A549 (cell line): ENCODE results near the gene TMBIM1.

Source experiments
- CTCF ChIP-seq: fragments of >200 bp; sonication (Bioruptor Twin); formaldehyde crosslinking; IDR thresholded peaks from 3 replicates; pipeline ENCODE4 v1.5.1; 2016
- ELK1 ChIP-seq: fragments of 150-350 bp; IDR thresholded peaks from 2 replicates; pipeline ENCODE4 v1.6.1; 2014; ENCODE audit warnings: low read depth, mild to moderate bottlenecking, low read length
- EP300 ChIP-seq, 2 experiments: fragments of >200 bp; sonication (Bioruptor Twin); formaldehyde crosslinking; IDR thresholded peaks; 2 replicates in 1 of 2; 3 replicates in 1 of 2; pipeline ENCODE4 v1.6.1; 2016 to 2017
- FOSL2 ChIP-seq, 2 experiments: fragments of 450-650 bp in 1 of 2; fragments of >200 bp in 1 of 2; sonication (Bioruptor Twin) in 1 of 2; formaldehyde crosslinking; IDR thresholded peaks; 2 replicates each; pipeline versions ENCODE4 v1.5.0 to v1.6.1; 2016 to 2020; ENCODE audit warnings: mild to moderate bottlenecking in 1 of 2, moderate library complexity in 1 of 2
- HEYL ChIP-seq: fragments of 250-450 bp; sonication (Bioruptor Pico); IDR thresholded peaks from 2 replicates; pipeline ENCODE4 v1.8.0; 2021; ENCODE audit warnings: mild to moderate bottlenecking, moderate library complexity
- MAX ChIP-seq: IDR thresholded peaks from 2 replicates; pipeline ENCODE4 v1.6.1; 2012
- MAZ ChIP-seq: fragments of 150-350 bp; IDR thresholded peaks from 2 replicates; pipeline ENCODE4 v1.6.1; 2014; ENCODE audit warnings: antibody characterized with exemption, low read depth, low read length, borderline replicate concordance
- MYC ChIP-seq: IDR thresholded peaks from 2 replicates; pipeline ENCODE4 v1.6.1; 2012; ENCODE audit warnings: mild to moderate bottlenecking, inconsistent platforms, low read length, improper control_type of control experiment, borderline replicate concordance
- RAD21 ChIP-seq, 2 experiments: fragments of >200 bp in 1 of 2; sonication (Bioruptor Twin) in 1 of 2; formaldehyde crosslinking in 1 of 2; IDR thresholded peaks in 1 of 2; conservative IDR thresholded peaks in 1 of 2; 2 replicates in 1 of 2; 3 replicates in 1 of 2; pipeline ENCODE4 v1.6.1; 2012 to 2018; ENCODE audit warnings: inconsistent platforms in 1 of 2
- REST ChIP-seq: fragments of 200-600 bp; sonication (generic); IDR thresholded peaks from 2 replicates; pipeline ENCODE4 v1.6.1; 2016; ENCODE audit warnings: antibody characterized with exemption, mild to moderate bottlenecking, moderate library complexity
- SMC3 ChIP-seq: fragments of >200 bp; sonication (Bioruptor Twin); formaldehyde crosslinking; IDR thresholded peaks from 3 replicates; pipeline ENCODE4 v1.6.1; 2018; ENCODE audit warnings: inconsistent platforms
- TP53 ChIP-seq: fragments of 250-450 bp; sonication (Bioruptor Pico); IDR thresholded peaks from 2 replicates; pipeline ENCODE4 v1.5.0; 2021; ENCODE audit warnings: mild to moderate bottlenecking, moderate library complexity
- ZC3H11A ChIP-seq: fragments of 450-650 bp; IDR thresholded peaks from 2 replicates; pipeline ENCODE4 v1.6.1; 2014; ENCODE audit warnings: antibody characterized with exemption, mild to moderate bottlenecking

- TF ChIP-seq EP300 (IDR thresholded peaks at IDR 0.05) (no peak), TP53 (CRISPR knock-in tag) (no peak), CTCF (no peak), ELK1 (no peak), MAZ (no peak), REST (no peak), ZC3H11A (no peak), MAX (no peak), RAD21 (conservative IDR thresholded peaks at IDR 0.05 in 1 of 2, IDR thresholded peaks at IDR 0.05 in 1 of 2) (no peak), HEYL (CRISPR knock-in tag) (no peak), FOSL2 (IDR thresholded peaks at IDR 0.05) (no peak), FOSL2 (CRISPR knock-in tag; IDR thresholded peaks at IDR 0.05) (no peak), MYC (no peak), SMC3 (no peak)
Observed at GRCh38 chr2:218295029-218295428, 2.7 kb upstream of the TMBIM1 start.
